Dendritic cell treated with granulocyte-macrophage colony-stimulating factor and Interleukin-4, amounts not matched to agents 40 ng/mL and 50 ng/mL, for 4 days (primary cell): ENCODE results near the gene SH3D19.

ENCODE experiments used
- H3K27ac Mint-ChIP-seq: one replicate; pipeline ENCODE4 v1.8.0; 2022; ENCODE audit warnings: mild to moderate bottlenecking, mixed read lengths
- H3K27me3 Mint-ChIP-seq: one replicate; pipeline ENCODE4 v1.8.0; 2022; ENCODE audit warnings: mild to moderate bottlenecking, mixed read lengths
- H3K36me3 Mint-ChIP-seq: one replicate; pipeline ENCODE4 v1.8.0; 2022; ENCODE audit warnings: low read depth, mixed read lengths
- H3K4me1 Mint-ChIP-seq: one replicate; pipeline ENCODE4 v1.8.0; 2022; ENCODE audit warnings: low read depth, mixed read lengths
- H3K4me3 Mint-ChIP-seq: one replicate; pipeline ENCODE4 v1.8.0; 2022; ENCODE audit warnings: mild to moderate bottlenecking, moderate library complexity, mixed read lengths
- H3K9me3 Mint-ChIP-seq: one replicate; pipeline ENCODE4 v1.8.0; 2022; ENCODE audit warnings: mixed read lengths
- intact Hi-C: fragments of 100-400 bp; cut with micrococcal nuclease; formaldehyde crosslinking; loops from one replicate; pipeline ENCODE4 v1.15.0; 2022

SH3D19 gene

DNA sequence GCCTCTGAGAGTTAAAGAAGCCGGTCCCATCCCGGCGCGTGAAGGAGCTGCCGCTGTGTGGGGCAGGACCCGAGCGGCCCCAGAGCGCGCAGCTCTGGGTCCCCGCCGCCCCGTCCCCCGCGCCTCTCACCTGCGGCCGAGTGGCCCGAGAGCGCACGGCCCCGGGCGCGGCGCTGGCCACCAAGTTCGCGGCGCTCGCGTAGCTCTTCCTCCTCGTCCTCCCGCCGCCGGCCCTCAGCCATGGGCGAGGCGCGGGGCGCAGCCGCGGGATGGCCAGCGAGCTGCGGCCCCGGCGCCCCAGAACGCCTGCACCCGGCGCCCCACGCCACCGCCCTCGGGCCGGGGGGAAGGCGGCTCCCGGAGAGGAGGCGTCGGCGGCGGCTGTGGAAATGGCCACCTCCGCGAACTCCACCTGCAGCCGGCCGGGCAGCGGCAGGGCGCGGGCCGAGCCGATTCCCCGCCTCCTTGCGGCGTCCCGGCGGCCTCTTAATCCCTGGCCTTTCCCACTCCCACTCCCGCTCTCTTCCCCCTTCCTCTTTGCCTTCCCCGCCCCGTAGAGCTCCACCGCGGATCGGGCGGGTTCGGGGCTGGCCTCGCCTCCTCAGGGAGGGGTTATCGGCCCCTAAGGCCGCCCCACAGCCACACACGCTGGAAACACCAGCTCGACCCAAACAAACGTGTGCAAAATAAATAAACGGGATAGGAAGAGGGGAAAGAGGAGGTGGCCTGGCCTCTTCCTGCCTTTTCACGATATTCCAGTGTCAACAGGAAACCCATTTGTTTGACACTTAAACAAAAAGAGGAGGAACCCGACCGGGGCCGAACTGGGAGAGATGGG, at the start of gene SH3D19:
Gene SH3D19 (minus strand): TSS at position 495 of the 838 bp plus-strand sequence. CDS start 253 bp downstream, at position 242.
- Mint-ChIP-seq H3K4me1 (peaks cover 5% of the 10 kb centered on the region), H3K27ac (no peak within 1 kb of the TSS), H3K4me3 (peak within 1 kb of the TSS; percentile 56), H3K36me3 (no peaks in the 10 kb centered on the region), H3K9me3 (no peaks in the 10 kb centered on the region), H3K27me3 (peaks cover 56% of the 10 kb centered on the region)
- intact Hi-C loops, result no loop called here

DNA sequence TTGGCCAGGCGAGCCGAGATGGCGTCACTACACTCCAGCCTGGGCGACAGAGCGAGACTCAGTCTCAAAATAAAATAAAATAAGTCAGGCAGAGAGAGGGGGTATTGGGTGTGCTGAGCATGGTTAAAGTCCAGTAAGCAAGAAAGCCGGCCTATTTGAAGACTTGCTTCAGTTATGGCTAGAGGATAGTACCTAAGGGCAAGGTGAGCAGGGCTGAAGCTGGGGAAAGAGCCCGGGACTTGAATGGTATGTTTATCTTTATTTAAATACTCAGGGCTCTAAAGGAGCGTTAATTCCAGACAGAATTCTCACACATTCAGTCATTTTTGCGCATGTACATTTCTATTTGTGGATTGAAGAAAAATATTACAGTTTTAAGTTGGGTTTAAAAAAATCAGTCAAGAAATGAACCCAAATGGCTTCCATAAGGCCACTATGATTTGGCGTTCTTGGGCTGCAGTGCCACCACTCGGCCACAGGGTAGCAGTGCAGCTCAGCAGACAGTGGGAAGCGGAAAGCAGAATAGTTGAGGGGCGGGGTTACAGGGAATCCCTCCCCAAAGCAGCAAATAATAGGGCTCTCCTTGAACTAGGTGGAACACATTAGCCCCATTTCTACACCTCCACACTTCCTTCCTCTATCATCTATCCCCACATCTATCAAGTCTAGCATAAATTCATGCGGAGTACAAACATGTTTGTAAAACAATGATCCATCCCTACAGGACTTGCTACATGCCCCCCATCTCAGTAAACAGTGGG, 37.2 kb upstream of the SH3D19 start:
- Mint-ChIP-seq H3K4me3 (no peak overlapping the region), H3K27me3 (peaks cover 5% of the 10 kb centered on the region), H3K4me1 (no peaks in the 10 kb centered on the region), H3K9me3 (no peaks in the 10 kb centered on the region), H3K27ac (no peak overlapping the region), H3K36me3 (no peaks in the 10 kb centered on the region)
- intact Hi-C loops, result loop anchor here (5.0 to 10.0 kb wide), 3 partner anchors 245 to 552 kb away; no protein-coding TSS in a partner anchor

DNA sequence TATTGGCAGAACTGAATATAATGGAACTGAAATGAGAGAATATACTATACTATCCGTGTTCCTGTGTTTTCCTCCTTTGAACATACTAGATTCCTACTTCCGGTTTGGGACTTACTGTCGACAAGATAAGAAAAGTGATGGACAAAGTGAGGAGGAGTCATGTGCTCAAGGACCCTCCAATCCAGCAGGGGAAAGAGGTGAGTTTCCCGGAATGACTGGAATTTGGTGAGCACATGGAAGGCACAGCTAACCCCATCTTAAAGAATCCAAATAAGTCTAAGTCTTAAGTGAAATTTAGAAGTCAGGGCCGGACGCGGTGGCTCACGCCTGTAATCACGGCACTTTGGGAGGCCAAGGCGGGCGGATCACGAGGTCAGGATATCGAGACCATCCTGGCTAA, 36.6 kb upstream of the SH3D19 start:
- intact Hi-C loops, result loop anchor here (5.0 to 10.0 kb wide), 3 partner anchors 245 to 553 kb away; no protein-coding TSS in a partner anchor
- H3K27ac Mint-ChIP-seq, result no peak overlapping the region
- no peaks in the 10 kb centered on the region for H3K9me3 Mint-ChIP-seq
- no peaks in the 10 kb centered on the region for H3K4me1 Mint-ChIP-seq
- no peaks in the 10 kb centered on the region for H3K36me3 Mint-ChIP-seq
- no peak overlapping the region for H3K4me3 Mint-ChIP-seq
- peaks cover 5% of the 10 kb centered on the region for H3K27me3 Mint-ChIP-seq

DNA sequence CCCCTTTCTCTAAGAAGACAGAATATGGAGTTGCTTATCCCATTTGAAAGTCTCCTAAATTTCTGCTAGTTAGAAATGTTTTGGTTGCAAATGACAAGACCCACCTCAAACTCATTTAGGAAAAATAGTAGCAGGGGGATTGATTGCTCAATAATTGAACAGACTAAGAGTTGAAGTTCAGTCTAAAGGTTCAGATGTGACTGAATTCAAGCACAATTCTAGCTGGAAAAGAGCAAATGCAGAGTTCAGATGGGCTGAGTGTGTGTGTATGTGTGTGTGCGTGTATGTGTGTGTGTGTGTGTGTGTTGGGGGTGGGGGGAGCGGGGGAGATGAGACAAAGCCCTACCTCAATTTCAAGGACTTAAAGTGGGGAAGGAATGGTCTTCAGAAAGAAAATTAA, 35.7 kb upstream of the SH3D19 start:
- Mint-ChIP-seq H3K27me3 (peaks cover 5% of the 10 kb centered on the region), H3K36me3 (no peaks in the 10 kb centered on the region), H3K4me3 (no peak overlapping the region), H3K27ac (no peak overlapping the region), H3K9me3 (no peaks in the 10 kb centered on the region), H3K4me1 (no peaks in the 10 kb centered on the region)
- intact Hi-C loops, result loop anchor here (5.0 to 10.0 kb wide), 3 partner anchors 244 to 554 kb away; no protein-coding TSS in a partner anchor

- no peaks in the 10 kb centered on the region for H3K4me1 Mint-ChIP-seq
- no peaks in the 10 kb centered on the region for H3K36me3 Mint-ChIP-seq
- no peaks in the 10 kb centered on the region for H3K9me3 Mint-ChIP-seq
- H3K27ac Mint-ChIP-seq, result no peak overlapping the region
- H3K4me3 Mint-ChIP-seq, result no peak overlapping the region
- intact Hi-C loops, result no loop called here
- H3K27me3 Mint-ChIP-seq, result peaks cover 9% of the 10 kb centered on the region
Measured at GRCh38 chr4:151359576-151359975, 34.2 kb upstream of the SH3D19 start.

- H3K4me1 Mint-ChIP-seq, result no peaks in the 10 kb centered on the region
- intact Hi-C loops, result no loop called here
- H3K27me3 Mint-ChIP-seq, result peaks cover 9% of the 10 kb centered on the region
Measured at GRCh38 chr4:151358266-151358665, 32.9 kb upstream of the SH3D19 start.

GRCh38 chr4:151356510-151356909, 31.1 kb upstream of the SH3D19 start:
- intact Hi-C loops, result no loop called here
- Mint-ChIP-seq H3K4me3 (no peak overlapping the region), H3K36me3 (no peaks in the 10 kb centered on the region), H3K27ac (no peak overlapping the region), H3K27me3 (peaks cover 9% of the 10 kb centered on the region), H3K4me1 (no peaks in the 10 kb centered on the region), H3K9me3 (no peaks in the 10 kb centered on the region)

More at GRCh38 chr4:151358266-151358665, 32.9 kb upstream of the SH3D19 start:
- Mint-ChIP-seq H3K4me3 (no peak overlapping the region), H3K9me3 (no peaks in the 10 kb centered on the region), H3K27ac (no peak overlapping the region), H3K36me3 (no peaks in the 10 kb centered on the region)

DNA sequence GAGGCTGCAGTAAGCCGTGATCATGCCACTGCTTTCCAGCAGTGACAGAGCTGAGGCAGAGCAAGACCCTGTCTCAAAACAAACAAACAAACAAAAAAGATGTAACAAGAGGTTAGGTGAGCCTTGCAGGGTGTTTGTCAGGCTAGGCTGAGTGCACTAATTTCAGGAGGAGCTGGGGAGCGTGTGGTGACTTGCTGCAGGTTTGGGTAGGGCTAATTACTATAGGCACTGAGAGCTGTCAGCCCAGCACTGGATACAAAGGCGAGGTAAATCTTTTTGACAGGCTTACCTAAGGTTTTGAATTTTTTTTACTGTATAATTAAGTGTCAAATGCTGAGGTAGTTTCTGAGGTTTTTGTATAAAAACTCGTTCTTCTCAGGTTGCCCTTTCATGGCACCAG, 29.8 kb upstream of the SH3D19 start:
- no peaks in the 10 kb centered on the region for H3K9me3 Mint-ChIP-seq
- H3K36me3 Mint-ChIP-seq, result no peaks in the 10 kb centered on the region
- H3K27ac Mint-ChIP-seq, result no peak overlapping the region
- no peak overlapping the region for H3K4me3 Mint-ChIP-seq
- H3K4me1 Mint-ChIP-seq, result no peaks in the 10 kb centered on the region
- intact Hi-C loops, result no loop called here
- peaks cover 8% of the 10 kb centered on the region for H3K27me3 Mint-ChIP-seq

- no peak overlapping the region for H3K27ac Mint-ChIP-seq
- intact Hi-C loops, result no loop called here
- H3K9me3 Mint-ChIP-seq, result no peaks in the 10 kb centered on the region
Measured at GRCh38 chr4:151347490-151348235, 22.3 kb upstream of the SH3D19 start.

GRCh38 chr4:151344948-151345347, 19.5 kb upstream of the SH3D19 start:
- H3K9me3 Mint-ChIP-seq, result no peaks in the 10 kb centered on the region
- intact Hi-C loops, result no loop called here
- no peak overlapping the region for H3K27ac Mint-ChIP-seq
- H3K4me1 Mint-ChIP-seq, result peaks cover 9% of the 10 kb centered on the region
- no peaks in the 10 kb centered on the region for H3K36me3 Mint-ChIP-seq
- peaks cover 8% of the 10 kb centered on the region for H3K27me3 Mint-ChIP-seq
- H3K4me3 Mint-ChIP-seq, result no peak overlapping the region

More at GRCh38 chr4:151347490-151348235, 22.3 kb upstream of the SH3D19 start:
- Mint-ChIP-seq H3K36me3 (no peaks in the 10 kb centered on the region), H3K4me1 (peaks cover 9% of the 10 kb centered on the region), H3K4me3 (no peak overlapping the region), H3K27me3 (peaks cover 8% of the 10 kb centered on the region)

- intact Hi-C loops, result no loop called here
- H3K36me3 Mint-ChIP-seq, result no peaks in the 10 kb centered on the region
- no peak overlapping the region for H3K4me3 Mint-ChIP-seq
- no peak overlapping the region for H3K27ac Mint-ChIP-seq
- H3K27me3 Mint-ChIP-seq, result peaks cover 9% of the 10 kb centered on the region
- H3K4me1 Mint-ChIP-seq, result no peaks in the 10 kb centered on the region
- H3K9me3 Mint-ChIP-seq, result no peaks in the 10 kb centered on the region
Measured at GRCh38 chr4:151340751-151341385, 15.5 kb upstream of the SH3D19 start.

DNA sequence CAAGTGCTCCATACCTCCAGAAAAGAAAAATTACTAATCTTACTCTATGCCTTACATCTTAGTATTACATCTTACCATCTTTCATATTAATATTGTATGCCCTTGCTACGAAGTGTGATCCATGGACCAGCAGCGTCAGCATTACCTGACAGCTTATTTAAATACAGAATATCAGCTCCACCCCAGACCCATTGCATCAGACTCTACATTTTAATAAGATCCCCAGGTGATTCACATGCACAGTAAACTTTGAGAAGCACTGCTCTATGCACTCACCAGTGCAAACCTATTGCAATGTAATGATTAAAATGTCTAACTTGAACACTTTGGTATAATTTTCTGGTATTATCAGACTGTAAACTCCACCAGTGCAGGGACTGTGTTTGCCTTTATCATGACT, 14.1 kb upstream of the SH3D19 start:
- Mint-ChIP-seq H3K9me3 (no peaks in the 10 kb centered on the region), H3K27me3 (peaks cover 4% of the 10 kb centered on the region), H3K4me3 (no peak overlapping the region), H3K27ac (no peak overlapping the region), H3K4me1 (no peaks in the 10 kb centered on the region), H3K36me3 (no peaks in the 10 kb centered on the region)
- intact Hi-C loops, result no loop called here

- Mint-ChIP-seq H3K36me3 (no peaks in the 10 kb centered on the region), H3K4me3 (no peak overlapping the region), H3K27ac (no peak overlapping the region), H3K27me3 (peaks cover 18% of the 10 kb centered on the region), H3K9me3 (no peaks in the 10 kb centered on the region), H3K4me1 (no peaks in the 10 kb centered on the region)
- intact Hi-C loops, result no loop called here
Measured at GRCh38 chr4:151331276-151332042, 6.1 kb upstream of the SH3D19 start.
